Fibroblast of lung (primary cell): ENCODE data around the gene ZNF22.

ENCODE experiments used
- EZH2 ChIP-seq: IDR thresholded peaks from 2 replicates; pipeline ENCODE4 v1.5.1; 2012; ENCODE audit warnings: low read length, control low read depth, mild to moderate bottlenecking; ENCODE audit errors: missing control alignments
- TF ChIP-seq, protein P1 (sequence below), 2 donors: IDR thresholded peaks in 1 of 2; conservative IDR thresholded peaks in 1 of 2; 1 replicate in 1 of 2; 2 replicates in 1 of 2; pipeline ENCODE4 v1.5.1; 2011 to 2012; ENCODE audit warnings: low read length in 2 of 2, control low read depth in 1 of 2, inconsistent platforms in 1 of 2, low read depth in 1 of 2, mild to moderate bottlenecking in 1 of 2

- TF ChIP-seq, protein P1, sequence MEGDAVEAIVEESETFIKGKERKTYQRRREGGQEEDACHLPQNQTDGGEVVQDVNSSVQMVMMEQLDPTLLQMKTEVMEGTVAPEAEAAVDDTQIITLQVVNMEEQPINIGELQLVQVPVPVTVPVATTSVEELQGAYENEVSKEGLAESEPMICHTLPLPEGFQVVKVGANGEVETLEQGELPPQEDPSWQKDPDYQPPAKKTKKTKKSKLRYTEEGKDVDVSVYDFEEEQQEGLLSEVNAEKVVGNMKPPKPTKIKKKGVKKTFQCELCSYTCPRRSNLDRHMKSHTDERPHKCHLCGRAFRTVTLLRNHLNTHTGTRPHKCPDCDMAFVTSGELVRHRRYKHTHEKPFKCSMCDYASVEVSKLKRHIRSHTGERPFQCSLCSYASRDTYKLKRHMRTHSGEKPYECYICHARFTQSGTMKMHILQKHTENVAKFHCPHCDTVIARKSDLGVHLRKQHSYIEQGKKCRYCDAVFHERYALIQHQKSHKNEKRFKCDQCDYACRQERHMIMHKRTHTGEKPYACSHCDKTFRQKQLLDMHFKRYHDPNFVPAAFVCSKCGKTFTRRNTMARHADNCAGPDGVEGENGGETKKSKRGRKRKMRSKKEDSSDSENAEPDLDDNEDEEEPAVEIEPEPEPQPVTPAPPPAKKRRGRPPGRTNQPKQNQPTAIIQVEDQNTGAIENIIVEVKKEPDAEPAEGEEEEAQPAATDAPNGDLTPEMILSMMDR (conservative IDR thresholded peaks at IDR 0.05 in 1 of 2, IDR thresholded peaks at IDR 0.05 in 1 of 2; ENCODE audit: low read depth in 1 of 2, low read length in 2 of 2): no peak
- no peak for TF ChIP-seq EZH2
These were observed 19.3 kb upstream of the ZNF22 start for GRCh38 chr10:44981172-44982113.
